Duodenal mucosa (tissue), 2 donors: Measurements from ENCODE around the gene BORCS6.

ENCODE experiments used
- H3K27ac ChIP-seq: one replicate; pipeline ENCODE4 v1.7.0; 2013; ENCODE audit warnings: low read depth, low read length
- H3K27me3 ChIP-seq, 2 donors: one replicate each; pipeline ENCODE4 v1.7.0; 2013; ENCODE audit warnings: low read length in 2 of 2, control low read depth in 1 of 2; ENCODE audit not compliant: insufficient read depth in 2 of 2, control insufficient read depth in 1 of 2
- H3K36me3 ChIP-seq, 2 donors: one replicate each; pipeline ENCODE4 v1.7.0; 2013; ENCODE audit warnings: low read length in 2 of 2, control low read depth in 1 of 2; ENCODE audit not compliant: insufficient read depth in 2 of 2, control insufficient read depth in 1 of 2
- H3K4me1 ChIP-seq, 2 donors: one replicate each; pipeline ENCODE4 v1.7.0; 2013; ENCODE audit warnings: low read length in 2 of 2, control low read depth in 1 of 2; ENCODE audit not compliant: insufficient read depth in 2 of 2, control insufficient read depth in 1 of 2
- H3K4me3 ChIP-seq, 2 donors: one replicate each; pipeline ENCODE4 v1.7.0; 2013; ENCODE audit warnings: low read length in 2 of 2, low read depth in 1 of 2
- H3K9ac ChIP-seq, 2 donors: one replicate each; pipeline ENCODE4 v1.7.0; 2013; ENCODE audit warnings: low read length in 2 of 2, low read depth in 1 of 2
- H3K9me3 ChIP-seq, 2 donors: one replicate each; pipeline ENCODE4 v1.7.0; 2013; ENCODE audit warnings: low read length in 2 of 2, control low read depth in 1 of 2; ENCODE audit not compliant: control insufficient read depth in 1 of 2

The BORCS6 gene

GRCh38 chr17:8210761-8211458, 20.9 kb upstream of the BORCS6 start:
- peaks cover 6% of the 10 kb centered on the region in 2 donors for H3K4me1 ChIP-seq

DNA sequence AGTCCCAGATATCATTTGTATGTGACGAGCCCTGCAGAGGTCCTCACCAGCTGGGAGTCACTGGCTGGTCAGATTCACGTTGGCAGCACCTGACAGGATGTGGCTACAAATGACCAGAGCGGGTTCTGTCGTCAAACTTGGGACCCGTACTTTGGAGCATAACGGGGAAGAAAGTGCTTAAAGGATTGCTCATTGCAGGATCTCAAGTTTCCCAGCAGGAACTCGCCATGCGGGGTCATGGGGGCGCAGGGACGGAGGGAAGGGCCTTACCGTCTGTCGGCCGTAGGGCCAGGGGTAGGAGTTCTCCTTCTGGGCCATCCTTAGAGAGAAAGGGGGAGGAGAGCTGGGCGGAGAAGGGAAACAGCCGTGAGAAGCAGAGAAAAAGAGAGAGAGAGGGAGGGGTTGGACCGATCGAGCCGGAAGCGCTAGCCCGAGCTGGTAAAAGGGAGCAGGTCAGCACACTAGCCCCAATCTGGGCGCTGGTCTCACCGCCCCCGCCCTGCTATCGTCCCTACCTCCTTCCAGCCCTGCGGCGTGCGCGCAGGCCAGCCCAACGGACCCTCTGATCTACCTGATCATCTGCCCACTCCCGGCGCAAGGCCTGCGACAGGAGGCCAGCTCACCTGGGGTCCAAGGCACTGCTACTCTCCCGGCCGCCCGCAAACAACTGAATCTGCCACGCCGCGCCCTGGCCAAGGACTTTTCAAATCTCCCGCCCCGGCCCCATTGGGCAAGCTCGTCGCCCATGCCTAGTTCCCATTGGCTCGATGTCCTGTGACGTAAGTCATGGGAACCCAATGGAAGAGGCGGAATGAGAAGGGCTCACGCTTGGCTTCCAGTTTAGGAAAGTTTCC, 20.2 kb upstream of the BORCS6 start, which contains the start of gene AURKB:
AURKB (minus strand) TSS at position 669 of the 854 bp plus-strand sequence; CDS start at position 318, 351 bp downstream.
- Histone ChIP-seq H3K4me1 (peaks cover 6% of the 10 kb centered on the region in 2 donors), H3K4me3 (peak within 1 kb of the TSS; percentile 76 to 81), H3K36me3 (no peaks in the 10 kb centered on the region), H3K9me3 (no peaks in the 10 kb centered on the region), H3K27ac (peak within 1 kb of the TSS; percentile 52), H3K27me3 (no peaks in the 10 kb centered on the region), H3K9ac (peak within 1 kb of the TSS; percentile 65 to 66)

More at GRCh38 chr17:8210761-8211458, 20.9 kb upstream of the BORCS6 start:
- Histone ChIP-seq H3K27ac (peak overlapping the region; percentile 52), H3K4me3 (peak overlapping the region; percentile 76 to 81), H3K9me3 (no peaks in the 10 kb centered on the region), H3K36me3 (no peaks in the 10 kb centered on the region), H3K27me3 (no peaks in the 10 kb centered on the region), H3K9ac (peak overlapping the region; percentile 12 to 66)

DNA sequence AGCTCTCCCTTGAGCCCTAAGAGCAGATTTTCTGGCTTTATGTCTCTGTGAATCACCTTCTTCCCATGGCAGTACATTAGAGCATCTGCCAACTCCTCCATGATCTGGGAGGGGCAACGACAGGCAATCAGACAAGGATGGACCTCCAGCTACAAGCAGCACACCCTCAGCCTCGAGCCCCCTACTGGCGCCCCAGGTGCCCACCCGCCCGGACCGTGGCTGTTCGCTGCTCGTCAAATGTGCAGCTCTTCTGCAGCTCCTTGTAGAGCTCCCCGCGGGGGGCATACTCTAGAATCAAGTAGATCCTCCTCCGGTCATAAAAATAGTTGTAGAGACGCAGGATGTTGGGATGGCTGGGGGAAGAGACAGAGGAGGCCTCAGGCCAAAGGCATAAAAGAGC, 16.6 kb upstream of the BORCS6 start:
- Histone ChIP-seq H3K9ac (no peak overlapping the region), H3K4me1 (peaks cover 6% of the 10 kb centered on the region in 2 donors), H3K4me3 (no peak overlapping the region), H3K36me3 (peaks cover 0 to 3% of the 10 kb centered on the region in 2 donors), H3K9me3 (no peaks in the 10 kb centered on the region), H3K27ac (no peak overlapping the region), H3K27me3 (no peaks in the 10 kb centered on the region)

- H3K27ac ChIP-seq, result no peak overlapping the region
- peaks cover 0 to 3% of the 10 kb centered on the region in 2 donors for H3K36me3 ChIP-seq
- H3K4me3 ChIP-seq, result no peak overlapping the region
- H3K27me3 ChIP-seq, result no peaks in the 10 kb centered on the region
- no peak overlapping the region for H3K9ac ChIP-seq
- H3K9me3 ChIP-seq, result no peaks in the 10 kb centered on the region
- H3K4me1 ChIP-seq, result peaks cover 0 to 3% of the 10 kb centered on the region in 2 donors
These were observed 15.0 kb upstream of the BORCS6 start for GRCh38 chr17:8204761-8205555.

DNA sequence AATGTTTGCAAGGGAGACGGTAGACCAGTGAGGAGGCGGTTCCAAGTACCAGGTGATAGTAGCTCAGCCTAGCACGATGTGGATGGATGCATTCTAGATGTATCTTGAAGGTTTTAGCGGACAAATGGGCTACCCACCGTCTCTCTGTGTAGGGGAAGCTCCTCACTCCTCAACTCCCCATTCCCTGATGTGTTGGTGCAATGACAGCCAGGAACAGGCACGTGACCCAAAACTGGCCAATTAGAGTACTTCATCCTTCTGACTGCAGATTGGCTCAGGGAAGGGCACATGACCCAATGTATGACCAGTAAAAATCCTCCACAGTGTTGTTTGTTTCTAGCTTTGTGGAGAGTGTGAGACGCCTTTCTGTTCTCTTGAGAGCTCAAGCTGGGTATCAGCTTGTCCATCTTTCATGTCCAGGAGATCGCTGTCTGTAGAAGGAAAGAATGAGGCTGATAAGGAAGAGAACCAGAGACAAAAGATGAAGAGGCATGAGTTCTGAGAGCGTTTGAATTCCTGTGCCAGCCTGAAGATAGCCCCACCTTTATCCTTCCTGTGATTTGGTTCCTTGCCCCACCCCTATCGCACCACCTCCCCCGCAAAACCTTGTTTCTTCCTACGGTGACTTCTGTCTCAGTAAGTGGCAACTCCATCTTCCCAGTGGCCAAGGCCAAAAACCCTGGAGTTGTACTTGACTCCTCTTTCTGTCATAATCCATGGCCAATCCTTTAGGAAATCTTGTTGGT, 2.3 kb upstream of the BORCS6 start:
- Histone ChIP-seq H3K36me3 (no peaks in the 10 kb centered on the region), H3K27ac (peak overlapping the region; percentile 42), H3K4me3 (peak overlapping the region; percentile 50 to 56), H3K4me1 (peaks cover 29 to 36% of the 10 kb centered on the region in 2 donors), H3K9ac (peak overlapping the region; percentile 46 to 62), H3K9me3 (no peaks in the 10 kb centered on the region), H3K27me3 (no peaks in the 10 kb centered on the region)

GRCh38 chr17:8190506-8190905, 526 bp upstream of the BORCS6 start:
- H3K4me3 ChIP-seq, result peak overlapping the region; percentile 10 to 48
- H3K9me3 ChIP-seq, result no peaks in the 10 kb centered on the region
- H3K27ac ChIP-seq, result peak overlapping the region; percentile 20
- H3K27me3 ChIP-seq, result no peaks in the 10 kb centered on the region
- H3K9ac ChIP-seq, result peak overlapping the region; percentile 36 to 77
- no peaks in the 10 kb centered on the region for H3K36me3 ChIP-seq
- H3K4me1 ChIP-seq, result peaks cover 29 to 39% of the 10 kb centered on the region in 2 donors

DNA sequence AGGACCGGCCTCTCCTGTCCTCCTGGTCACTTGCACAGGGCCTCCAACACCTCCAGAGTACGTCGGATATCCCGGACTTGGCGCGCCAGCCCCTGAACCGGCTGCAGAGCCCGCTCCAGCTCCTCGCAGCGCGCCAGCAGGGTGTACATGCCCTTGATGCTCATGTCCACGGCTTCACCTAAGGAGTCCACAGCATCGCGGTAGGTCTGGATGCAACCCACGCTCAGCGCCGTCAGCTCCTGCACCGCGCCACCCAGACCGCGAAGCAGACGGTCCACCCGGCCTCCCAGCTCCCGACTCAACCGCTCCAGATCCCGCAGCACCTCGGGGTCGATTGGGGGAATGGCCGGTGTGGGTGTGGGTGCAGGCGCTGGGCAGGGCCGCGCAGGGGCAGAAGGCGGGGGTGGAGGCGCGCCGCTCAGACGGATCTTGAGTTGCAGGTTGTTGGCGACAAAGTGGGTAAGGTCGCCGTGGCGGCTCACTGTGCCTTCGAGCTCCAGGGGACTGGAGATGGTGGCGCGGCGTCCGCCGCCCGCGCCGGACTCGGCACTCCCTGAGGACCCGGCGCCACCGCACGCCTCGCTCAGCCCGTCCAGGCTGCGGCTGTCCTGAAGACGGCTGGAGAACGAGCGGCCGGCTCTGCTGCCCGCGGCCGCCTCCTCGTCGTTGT, 804 bp downstream of the BORCS6 start:
- no peaks in the 10 kb centered on the region for H3K36me3 ChIP-seq
- H3K27ac ChIP-seq, result peak overlapping the region; percentile 96
- peak overlapping the region; percentile 80 to 92 for H3K4me3 ChIP-seq
- no peaks in the 10 kb centered on the region for H3K9me3 ChIP-seq
- peaks cover 29 to 39% of the 10 kb centered on the region in 2 donors for H3K4me1 ChIP-seq
- peak overlapping the region; percentile 77 to 86 for H3K9ac ChIP-seq
- H3K27me3 ChIP-seq, result no peaks in the 10 kb centered on the region

DNA sequence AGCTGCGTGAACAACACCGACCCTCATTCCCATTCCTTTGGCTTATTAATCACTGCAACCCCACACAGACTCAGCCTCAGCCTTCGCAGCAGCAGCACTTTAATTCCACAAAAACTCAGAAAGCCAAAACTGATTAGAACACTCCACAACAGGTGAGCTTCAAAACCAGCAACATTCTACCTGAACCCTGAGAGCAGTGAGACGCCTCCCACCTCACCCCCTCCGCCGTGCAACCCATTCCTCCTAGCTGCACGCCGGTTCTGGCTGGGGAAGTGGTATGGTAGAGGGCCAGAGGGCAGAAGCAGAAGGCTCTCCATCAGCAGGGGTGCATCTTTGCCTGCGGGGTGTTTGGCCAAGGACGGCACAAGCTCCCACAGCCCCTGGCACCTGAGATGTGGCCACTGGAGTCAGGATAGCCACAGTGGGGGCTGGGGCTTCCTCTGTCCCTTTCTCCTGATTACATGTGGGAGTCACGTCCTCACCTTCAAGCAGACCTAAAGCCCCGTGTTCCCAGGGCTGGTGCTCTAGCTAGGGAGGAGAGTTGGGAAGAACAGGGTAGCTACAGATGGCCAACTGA, 1.6 kb downstream of the BORCS6 start:
- Histone ChIP-seq H3K9me3 (no peaks in the 10 kb centered on the region), H3K4me3 (peak overlapping the region; percentile 80 to 92), H3K27ac (no peak overlapping the region), H3K9ac (peak overlapping the region; percentile 77 to 86), H3K4me1 (peaks cover 29 to 39% of the 10 kb centered on the region in 2 donors), H3K27me3 (no peaks in the 10 kb centered on the region), H3K36me3 (no peaks in the 10 kb centered on the region)
